ENCODE results near the gene GDAP1L1.

GRCh38 chr20:44219170-44219730 is 27.9 kb upstream of the GDAP1L1 start:
- TF ChIP-seq, protein P1, sequence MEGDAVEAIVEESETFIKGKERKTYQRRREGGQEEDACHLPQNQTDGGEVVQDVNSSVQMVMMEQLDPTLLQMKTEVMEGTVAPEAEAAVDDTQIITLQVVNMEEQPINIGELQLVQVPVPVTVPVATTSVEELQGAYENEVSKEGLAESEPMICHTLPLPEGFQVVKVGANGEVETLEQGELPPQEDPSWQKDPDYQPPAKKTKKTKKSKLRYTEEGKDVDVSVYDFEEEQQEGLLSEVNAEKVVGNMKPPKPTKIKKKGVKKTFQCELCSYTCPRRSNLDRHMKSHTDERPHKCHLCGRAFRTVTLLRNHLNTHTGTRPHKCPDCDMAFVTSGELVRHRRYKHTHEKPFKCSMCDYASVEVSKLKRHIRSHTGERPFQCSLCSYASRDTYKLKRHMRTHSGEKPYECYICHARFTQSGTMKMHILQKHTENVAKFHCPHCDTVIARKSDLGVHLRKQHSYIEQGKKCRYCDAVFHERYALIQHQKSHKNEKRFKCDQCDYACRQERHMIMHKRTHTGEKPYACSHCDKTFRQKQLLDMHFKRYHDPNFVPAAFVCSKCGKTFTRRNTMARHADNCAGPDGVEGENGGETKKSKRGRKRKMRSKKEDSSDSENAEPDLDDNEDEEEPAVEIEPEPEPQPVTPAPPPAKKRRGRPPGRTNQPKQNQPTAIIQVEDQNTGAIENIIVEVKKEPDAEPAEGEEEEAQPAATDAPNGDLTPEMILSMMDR (IDR thresholded peaks at IDR 0.05) = no peak
- TF ChIP-seq POLR2AphosphoS5 (IDR thresholded peaks at IDR 0.05) (no peak), POLR2A (IDR thresholded peaks at IDR 0.05) (no peak)

All from stomach (tissue), 4 donors.